Lower leg skin (tissue), 3 donors: ENCODE measurements around the gene TBX15.

Experiments
- POLR2A ChIP-seq, 2 donors: fragments of 450-650 bp; IDR thresholded peaks; one replicate each; pipeline ENCODE4 v1.6.1; 2016 to 2017; ENCODE audit warnings: antibody characterized with exemption in 2 of 2, mild to moderate bottlenecking in 1 of 2, moderate library complexity in 1 of 2
- TF ChIP-seq, protein P1 (sequence below), 3 donors: fragments of 450-650 bp; IDR thresholded peaks; one replicate each; pipeline ENCODE4 v1.5.1; 2016; ENCODE audit warnings: antibody characterized with exemption in 3 of 3, mild to moderate bottlenecking in 3 of 3, moderate library complexity in 2 of 3

DNA sequence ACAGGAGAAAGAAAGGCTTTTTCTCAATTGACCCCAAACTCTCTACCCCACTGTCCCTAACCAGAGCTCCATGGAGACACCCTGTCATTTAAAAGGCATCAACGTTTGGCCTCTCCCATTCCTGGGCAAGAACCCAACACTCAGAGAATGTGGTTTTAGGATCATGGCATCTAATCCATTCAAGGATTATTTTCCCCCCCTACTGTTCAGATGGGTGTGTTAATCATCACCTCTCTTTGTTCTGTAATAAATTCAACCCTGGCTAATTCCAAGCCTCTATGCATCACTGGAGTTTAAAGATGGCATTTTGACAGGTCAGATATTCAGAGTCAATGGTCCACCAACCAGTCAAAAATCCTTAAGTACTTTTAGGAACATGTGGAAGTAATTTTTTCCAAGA is 42.7 kb downstream of the TBX15 start:
- TF ChIP-seq, protein P1, sequence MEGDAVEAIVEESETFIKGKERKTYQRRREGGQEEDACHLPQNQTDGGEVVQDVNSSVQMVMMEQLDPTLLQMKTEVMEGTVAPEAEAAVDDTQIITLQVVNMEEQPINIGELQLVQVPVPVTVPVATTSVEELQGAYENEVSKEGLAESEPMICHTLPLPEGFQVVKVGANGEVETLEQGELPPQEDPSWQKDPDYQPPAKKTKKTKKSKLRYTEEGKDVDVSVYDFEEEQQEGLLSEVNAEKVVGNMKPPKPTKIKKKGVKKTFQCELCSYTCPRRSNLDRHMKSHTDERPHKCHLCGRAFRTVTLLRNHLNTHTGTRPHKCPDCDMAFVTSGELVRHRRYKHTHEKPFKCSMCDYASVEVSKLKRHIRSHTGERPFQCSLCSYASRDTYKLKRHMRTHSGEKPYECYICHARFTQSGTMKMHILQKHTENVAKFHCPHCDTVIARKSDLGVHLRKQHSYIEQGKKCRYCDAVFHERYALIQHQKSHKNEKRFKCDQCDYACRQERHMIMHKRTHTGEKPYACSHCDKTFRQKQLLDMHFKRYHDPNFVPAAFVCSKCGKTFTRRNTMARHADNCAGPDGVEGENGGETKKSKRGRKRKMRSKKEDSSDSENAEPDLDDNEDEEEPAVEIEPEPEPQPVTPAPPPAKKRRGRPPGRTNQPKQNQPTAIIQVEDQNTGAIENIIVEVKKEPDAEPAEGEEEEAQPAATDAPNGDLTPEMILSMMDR (IDR thresholded peaks at IDR 0.05), result no peak
- TF ChIP-seq POLR2A (IDR thresholded peaks at IDR 0.05), result no peak
